GM12878 (cell line): ENCODE results near the gene CIROP. TPM values are rescaled to one million over a fixed set of nuclear protein-coding genes. Genes with fewer than 3 reads are reported as not detected.

Source experiments
- BHLHE40 ChIP-seq, 2 experiments: fragments of 450-650 bp in 1 of 2; IDR thresholded peaks; 2 replicates each; pipeline ENCODE4 v1.6.1; 2011 to 2017; ENCODE audit warnings: low read depth in 2 of 2, borderline replicate concordance in 1 of 2, improper control_type of control experiment in 1 of 2, low read length in 1 of 2, mild to moderate bottlenecking in 1 of 2
- BMI1 ChIP-seq: fragments of 450-650 bp; IDR thresholded peaks from 2 replicates; pipeline ENCODE4 v1.6.1; 2016; ENCODE audit warnings: mild to moderate bottlenecking, moderate library complexity, borderline replicate concordance
- CBFB ChIP-seq: IDR thresholded peaks from 2 replicates; pipeline ENCODE4 v1.6.1; 2016; ENCODE audit warnings: antibody characterized with exemption, low read depth
- NR2C1 ChIP-seq: fragments of 450-650 bp; IDR thresholded peaks from 2 replicates; pipeline ENCODE4 v1.6.1; 2017; ENCODE audit warnings: antibody characterized with exemption, mild to moderate bottlenecking, moderate library complexity
- NRF1 ChIP-seq: conservative IDR thresholded peaks from 2 replicates; pipeline ENCODE4 v1.6.1; 2011; ENCODE audit warnings: mild to moderate bottlenecking, low read depth, low read length, improper control_type of control experiment
- PML ChIP-seq: IDR thresholded peaks from 2 replicates; pipeline ENCODE4 v1.6.1; 2012; ENCODE audit warnings: low read length, inconsistent platforms
- RUNX3 ChIP-seq: IDR thresholded peaks from 2 replicates; pipeline ENCODE4 v1.6.1; 2012; ENCODE audit warnings: low read length, inconsistent platforms
- SIN3A ChIP-seq: IDR thresholded peaks from 2 replicates; pipeline ENCODE4 v1.6.1; 2012; ENCODE audit warnings: low read depth, low read length, improper control_type of control experiment
- STAT1 ChIP-seq: fragments of 450-650 bp; conservative IDR thresholded peaks from 2 replicates; pipeline ENCODE4 v1.6.1; 2014; ENCODE audit warnings: antibody characterized with exemption, mild to moderate bottlenecking
- ZBTB4 ChIP-seq: fragments of 450-650 bp; formaldehyde crosslinking; IDR thresholded peaks from 2 replicates; pipeline ENCODE4 v1.4.0; 2022; ENCODE audit warnings: mild to moderate bottlenecking, moderate library complexity
- polyA plus RNA-seq, 11 experiments: library from polyadenylated mRNA; depleted of rRNA in 4 of 11; unstranded in 6 of 11; stranded (reverse) in 5 of 11; fragments of >200 nt; fragmentation: Nextera tagmentation in 4 of 11; fragmentation: Illumina TruSeq in 1 of 11; extraction: Ambion mirVana in 4 of 11; extraction: Trizol in 1 of 11; gene quantifications; 1 replicate in 1 of 11; 2 replicates in 10 of 11; pipeline versions ENCODE4 v1.2.1 to v1.2.3, GENCODE V29; 2011 to 2016; ENCODE audit warnings: inconsistent platforms in 2 of 11, missing spikeins in 2 of 11, low read depth in 1 of 11
- total RNA-seq, 4 experiments: library from RNA; depleted of rRNA in 3 of 4; stranded (reverse); fragments of >200 nt in 3 of 4; fragmentation: Illumina TruSeq in 1 of 4; extraction: Trizol in 1 of 4; gene quantifications; 2 replicates each; pipeline versions ENCODE4 v1.2.1 to v1.2.3, GENCODE V29; 2013 to 2021
- TF ChIP-seq, protein P1 (sequence below): IDR thresholded peaks from 2 replicates; pipeline ENCODE4 v1.6.1; 2011; ENCODE audit warnings: low read depth, low read length, improper control_type of control experiment, borderline replicate concordance
- TF ChIP-seq, protein P2 (sequence below): fragments of 450-650 bp; IDR thresholded peaks from 2 replicates; pipeline ENCODE4 v1.6.1; 2017; ENCODE audit warnings: antibody characterized with exemption, mild to moderate bottlenecking, moderate library complexity
- TF ChIP-seq, protein P3 (sequence below): fragments of 450-650 bp; IDR thresholded peaks from 2 replicates; pipeline ENCODE4 v1.6.1; 2017; ENCODE audit warnings: mild to moderate bottlenecking, low read depth, inconsistent platforms; ENCODE audit not compliant: poor library complexity, severe bottlenecking
- TF ChIP-seq, protein P4 (sequence below): fragments of 450-650 bp; IDR thresholded peaks from 2 replicates; pipeline ENCODE4 v1.6.1; 2016; ENCODE audit warnings: mild to moderate bottlenecking, moderate library complexity, borderline replicate concordance

The CIROP gene
- total and polyA plus RNA-seq, 10 of the 15 experiments (the other 5 are each of a cell fraction or from before 2014, with no cell fraction given), result not detected

GRCh38 chr14:23095196-23096108 lies 9.3 kb downstream of the CIROP start, which contains the start of gene C14orf119 (continued):
- no peak for TF ChIP-seq ZBTB4
- no peak for TF ChIP-seq BMI1
- no peak for TF ChIP-seq STAT1
- peak; percentile 80; the same call in 1 of the 2 replicates for TF ChIP-seq PML
- TF ChIP-seq, protein P1, sequence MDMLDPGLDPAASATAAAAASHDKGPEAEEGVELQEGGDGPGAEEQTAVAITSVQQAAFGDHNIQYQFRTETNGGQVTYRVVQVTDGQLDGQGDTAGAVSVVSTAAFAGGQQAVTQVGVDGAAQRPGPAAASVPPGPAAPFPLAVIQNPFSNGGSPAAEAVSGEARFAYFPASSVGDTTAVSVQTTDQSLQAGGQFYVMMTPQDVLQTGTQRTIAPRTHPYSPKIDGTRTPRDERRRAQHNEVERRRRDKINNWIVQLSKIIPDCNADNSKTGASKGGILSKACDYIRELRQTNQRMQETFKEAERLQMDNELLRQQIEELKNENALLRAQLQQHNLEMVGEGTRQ, result no peak
- peak; percentile 82 for TF ChIP-seq CBFB
- TF ChIP-seq, protein P2, sequence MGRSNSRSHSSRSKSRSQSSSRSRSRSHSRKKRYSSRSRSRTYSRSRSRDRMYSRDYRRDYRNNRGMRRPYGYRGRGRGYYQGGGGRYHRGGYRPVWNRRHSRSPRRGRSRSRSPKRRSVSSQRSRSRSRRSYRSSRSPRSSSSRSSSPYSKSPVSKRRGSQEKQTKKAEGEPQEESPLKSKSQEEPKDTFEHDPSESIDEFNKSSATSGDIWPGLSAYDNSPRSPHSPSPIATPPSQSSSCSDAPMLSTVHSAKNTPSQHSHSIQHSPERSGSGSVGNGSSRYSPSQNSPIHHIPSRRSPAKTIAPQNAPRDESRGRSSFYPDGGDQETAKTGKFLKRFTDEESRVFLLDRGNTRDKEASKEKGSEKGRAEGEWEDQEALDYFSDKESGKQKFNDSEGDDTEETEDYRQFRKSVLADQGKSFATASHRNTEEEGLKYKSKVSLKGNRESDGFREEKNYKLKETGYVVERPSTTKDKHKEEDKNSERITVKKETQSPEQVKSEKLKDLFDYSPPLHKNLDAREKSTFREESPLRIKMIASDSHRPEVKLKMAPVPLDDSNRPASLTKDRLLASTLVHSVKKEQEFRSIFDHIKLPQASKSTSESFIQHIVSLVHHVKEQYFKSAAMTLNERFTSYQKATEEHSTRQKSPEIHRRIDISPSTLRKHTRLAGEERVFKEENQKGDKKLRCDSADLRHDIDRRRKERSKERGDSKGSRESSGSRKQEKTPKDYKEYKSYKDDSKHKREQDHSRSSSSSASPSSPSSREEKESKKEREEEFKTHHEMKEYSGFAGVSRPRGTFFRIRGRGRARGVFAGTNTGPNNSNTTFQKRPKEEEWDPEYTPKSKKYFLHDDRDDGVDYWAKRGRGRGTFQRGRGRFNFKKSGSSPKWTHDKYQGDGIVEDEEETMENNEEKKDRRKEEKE, result no peak
- TF ChIP-seq BHLHE40 (IDR thresholded peaks at IDR 0.05; ENCODE audit: borderline replicate concordance in 1 of 2, low read depth in 2 of 2, low read length in 1 of 2), result peak; percentile 5 to 20; a peak in 1 of 4 replicates
- no peak for TF ChIP-seq NRF1
- peak; percentile 79; the same call in 1 of the 2 replicates for TF ChIP-seq SIN3A
- TF ChIP-seq RUNX3, result peak; percentile 57
- TF ChIP-seq, protein P3, sequence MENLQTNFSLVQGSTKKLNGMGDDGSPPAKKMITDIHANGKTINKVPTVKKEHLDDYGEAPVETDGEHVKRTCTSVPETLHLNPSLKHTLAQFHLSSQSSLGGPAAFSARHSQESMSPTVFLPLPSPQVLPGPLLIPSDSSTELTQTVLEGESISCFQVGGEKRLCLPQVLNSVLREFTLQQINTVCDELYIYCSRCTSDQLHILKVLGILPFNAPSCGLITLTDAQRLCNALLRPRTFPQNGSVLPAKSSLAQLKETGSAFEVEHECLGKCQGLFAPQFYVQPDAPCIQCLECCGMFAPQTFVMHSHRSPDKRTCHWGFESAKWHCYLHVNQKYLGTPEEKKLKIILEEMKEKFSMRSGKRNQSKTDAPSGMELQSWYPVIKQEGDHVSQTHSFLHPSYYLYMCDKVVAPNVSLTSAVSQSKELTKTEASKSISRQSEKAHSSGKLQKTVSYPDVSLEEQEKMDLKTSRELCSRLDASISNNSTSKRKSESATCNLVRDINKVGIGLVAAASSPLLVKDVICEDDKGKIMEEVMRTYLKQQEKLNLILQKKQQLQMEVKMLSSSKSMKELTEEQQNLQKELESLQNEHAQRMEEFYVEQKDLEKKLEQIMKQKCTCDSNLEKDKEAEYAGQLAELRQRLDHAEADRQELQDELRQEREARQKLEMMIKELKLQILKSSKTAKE, result peak; percentile 18
- peak; percentile 29; the same call in 1 of the 2 replicates for TF ChIP-seq NR2C1
- TF ChIP-seq, protein P4, sequence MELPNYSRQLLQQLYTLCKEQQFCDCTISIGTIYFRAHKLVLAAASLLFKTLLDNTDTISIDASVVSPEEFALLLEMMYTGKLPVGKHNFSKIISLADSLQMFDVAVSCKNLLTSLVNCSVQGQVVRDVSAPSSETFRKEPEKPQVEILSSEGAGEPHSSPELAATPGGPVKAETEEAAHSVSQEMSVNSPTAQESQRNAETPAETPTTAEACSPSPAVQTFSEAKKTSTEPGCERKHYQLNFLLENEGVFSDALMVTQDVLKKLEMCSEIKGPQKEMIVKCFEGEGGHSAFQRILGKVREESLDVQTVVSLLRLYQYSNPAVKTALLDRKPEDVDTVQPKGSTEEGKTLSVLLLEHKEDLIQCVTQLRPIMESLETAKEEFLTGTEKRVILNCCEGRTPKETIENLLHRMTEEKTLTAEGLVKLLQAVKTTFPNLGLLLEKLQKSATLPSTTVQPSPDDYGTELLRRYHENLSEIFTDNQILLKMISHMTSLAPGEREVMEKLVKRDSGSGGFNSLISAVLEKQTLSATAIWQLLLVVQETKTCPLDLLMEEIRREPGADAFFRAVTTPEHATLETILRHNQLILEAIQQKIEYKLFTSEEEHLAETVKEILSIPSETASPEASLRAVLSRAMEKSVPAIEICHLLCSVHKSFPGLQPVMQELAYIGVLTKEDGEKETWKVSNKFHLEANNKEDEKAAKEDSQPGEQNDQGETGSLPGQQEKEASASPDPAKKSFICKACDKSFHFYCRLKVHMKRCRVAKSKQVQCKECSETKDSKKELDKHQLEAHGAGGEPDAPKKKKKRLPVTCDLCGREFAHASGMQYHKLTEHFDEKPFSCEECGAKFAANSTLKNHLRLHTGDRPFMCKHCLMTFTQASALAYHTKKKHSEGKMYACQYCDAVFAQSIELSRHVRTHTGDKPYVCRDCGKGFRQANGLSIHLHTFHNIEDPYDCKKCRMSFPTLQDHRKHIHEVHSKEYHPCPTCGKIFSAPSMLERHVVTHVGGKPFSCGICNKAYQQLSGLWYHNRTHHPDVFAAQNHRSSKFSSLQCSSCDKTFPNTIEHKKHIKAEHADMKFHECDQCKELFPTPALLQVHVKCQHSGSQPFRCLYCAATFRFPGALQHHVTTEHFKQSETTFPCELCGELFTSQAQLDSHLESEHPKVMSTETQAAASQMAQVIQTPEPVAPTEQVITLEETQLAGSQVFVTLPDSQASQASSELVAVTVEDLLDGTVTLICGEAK, result peak; percentile 70; the same call in 1 of the 2 replicates
